ENCODE results near the gene NLGN4Y.

NLGN4Y gene

DNA sequence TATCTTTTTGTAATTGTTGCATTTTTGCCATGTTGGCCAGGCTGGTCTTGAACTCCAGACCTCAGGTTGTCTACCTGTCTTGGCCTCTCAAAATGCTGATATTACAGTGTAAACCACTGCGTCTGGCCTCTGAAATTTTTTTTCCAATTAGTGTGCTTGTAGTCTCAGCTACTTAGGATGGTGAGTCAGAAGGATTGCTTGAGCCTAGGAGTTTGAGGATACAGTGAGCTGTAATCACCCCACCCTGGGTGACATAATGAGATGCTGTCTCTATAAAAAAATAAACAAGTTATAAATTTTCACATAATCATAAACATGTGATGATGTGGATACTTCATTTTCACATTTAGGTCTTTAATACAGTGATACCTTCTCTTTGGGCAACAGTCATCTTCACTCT is 154.9 kb downstream of the NLGN4Y start:
- FAIRE-seq, result no peak

DNA sequence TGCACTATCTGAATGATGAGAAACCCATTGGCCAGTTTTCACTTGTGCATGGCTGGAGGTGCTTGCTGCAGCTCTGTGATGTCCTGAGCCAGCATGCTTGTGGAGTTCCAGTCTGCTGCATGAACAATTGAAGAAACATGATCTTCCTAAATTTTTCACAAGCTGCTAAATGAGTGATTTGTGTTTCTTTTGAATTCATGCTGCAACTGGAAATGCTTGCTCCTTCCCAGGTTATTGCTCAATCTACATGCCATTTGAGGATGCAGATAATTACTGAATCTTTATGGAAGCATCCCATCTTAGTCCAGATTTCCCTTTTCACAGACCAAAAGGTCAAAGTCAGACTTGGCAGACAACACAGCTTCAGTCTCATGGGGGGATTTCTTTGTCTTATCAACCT is 170.2 kb downstream of the NLGN4Y start:
- FAIRE-seq, result no peak

DNA sequence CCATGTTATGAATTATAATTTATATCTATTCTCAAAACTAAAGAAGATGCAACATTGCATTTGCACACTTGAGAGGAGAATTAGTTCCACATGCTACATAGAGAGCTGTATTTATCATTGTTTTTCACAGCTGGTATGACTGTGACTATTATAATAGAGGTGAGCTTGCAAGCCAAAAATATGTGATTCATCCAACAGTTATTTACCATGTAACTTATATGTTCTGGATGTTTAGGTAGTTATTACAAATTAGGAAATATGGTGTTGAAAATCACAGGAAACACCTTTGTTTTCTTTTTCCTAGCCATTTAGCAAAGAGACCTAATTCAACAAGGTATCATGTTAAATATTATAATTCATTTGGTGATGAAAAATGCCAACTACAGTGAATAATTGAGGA is 183.8 kb downstream of the NLGN4Y start:
- FAIRE-seq, result no peak

DNA sequence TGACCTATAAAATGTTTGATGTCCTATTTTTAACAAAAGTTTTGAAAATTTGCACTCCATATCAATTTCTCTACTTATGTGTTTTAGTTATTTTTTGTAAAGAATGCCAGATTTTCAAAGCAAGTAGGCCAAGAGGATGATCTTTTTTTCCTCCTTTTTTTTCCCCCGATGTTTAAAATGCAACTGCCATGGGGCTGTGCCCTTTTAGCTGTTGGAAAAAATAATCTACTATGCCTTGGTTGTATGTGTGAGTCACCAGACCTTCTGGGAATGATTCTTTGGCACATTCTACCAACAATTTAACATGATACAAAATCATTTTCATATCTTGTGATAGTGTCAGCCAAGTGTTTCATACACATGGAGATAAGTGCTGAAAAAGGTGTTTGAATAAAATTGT is 217.3 kb downstream of the NLGN4Y start:
- FAIRE-seq, result no peak

DNA sequence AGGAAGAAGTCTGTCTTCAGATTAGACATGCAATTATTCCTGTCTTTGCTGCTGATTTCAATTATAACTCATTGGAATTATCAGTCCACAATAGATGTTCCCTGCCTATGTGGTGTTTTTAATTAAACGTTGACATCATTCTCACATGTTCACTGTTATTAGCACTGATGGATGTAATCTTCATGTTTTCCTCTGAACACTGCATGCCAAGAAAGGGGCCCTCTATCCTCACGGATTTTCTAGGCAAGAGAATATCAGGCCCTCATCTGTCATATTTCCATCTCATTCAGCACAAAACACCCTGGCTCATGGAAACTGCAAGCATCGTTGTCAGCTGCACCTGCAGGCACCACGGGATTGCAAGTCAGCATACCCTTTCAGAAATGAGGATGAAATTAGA is 224.0 kb downstream of the NLGN4Y start:
- FAIRE-seq, result no peak

DNA sequence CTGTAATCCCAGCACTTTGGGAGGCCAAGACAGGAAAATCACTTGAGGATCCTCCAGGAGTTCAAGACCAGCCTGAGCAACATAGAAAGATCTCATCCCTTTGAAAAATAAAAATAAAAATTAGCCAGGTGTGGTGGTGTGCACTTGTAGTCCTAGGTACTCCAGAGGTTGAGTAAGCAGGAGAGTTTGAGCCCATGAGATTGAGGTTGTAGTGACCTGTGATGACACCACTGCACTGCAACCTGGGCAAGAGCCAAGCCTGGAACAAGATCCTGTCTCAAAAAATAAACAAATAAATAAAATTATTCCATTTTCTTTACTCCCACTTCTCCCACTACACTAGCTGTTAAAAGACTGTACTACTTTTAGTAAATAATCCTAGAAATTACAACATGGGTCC is 231.2 kb downstream of the NLGN4Y start:
- no peak for FAIRE-seq

DNA sequence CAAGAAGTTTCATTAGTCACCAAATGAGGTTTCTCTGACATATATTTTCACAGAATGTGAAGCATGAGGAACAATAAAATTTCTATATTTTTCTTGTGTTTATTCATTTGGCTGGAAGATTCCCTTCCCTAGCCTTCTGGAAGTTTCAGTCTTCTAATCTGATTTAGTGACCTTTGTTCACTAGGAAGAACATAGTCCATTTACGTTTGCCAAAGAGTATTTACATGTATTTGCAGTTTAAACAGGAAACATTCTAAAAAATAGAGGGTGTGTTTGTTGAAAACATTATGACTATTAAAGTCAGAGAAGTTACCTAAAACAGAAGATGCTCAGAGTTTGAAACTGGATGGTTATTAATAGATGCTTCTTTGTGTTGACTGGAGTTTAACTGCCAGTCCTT is 238.6 kb downstream of the NLGN4Y start:
- no peak for FAIRE-seq

DNA sequence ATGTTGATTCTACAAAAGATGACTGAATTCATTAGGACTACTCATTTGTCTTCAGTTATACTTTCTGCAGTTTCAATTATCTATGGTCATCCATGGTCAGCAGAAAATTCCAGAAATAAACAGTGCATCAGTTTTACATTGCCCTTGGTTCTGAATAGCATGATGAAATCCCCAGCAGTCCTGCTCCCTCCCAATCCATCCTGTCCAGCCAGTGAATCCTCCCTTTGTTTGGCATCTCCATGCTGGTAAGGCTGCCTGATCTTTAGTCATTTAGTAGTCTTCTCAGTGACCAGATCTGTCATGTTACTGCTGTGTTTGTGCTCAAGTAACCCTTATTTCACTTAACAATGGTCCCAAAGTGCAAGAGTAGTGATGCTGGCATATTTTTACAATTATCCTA is 239.3 kb downstream of the NLGN4Y start:
- no peak for FAIRE-seq

DNA sequence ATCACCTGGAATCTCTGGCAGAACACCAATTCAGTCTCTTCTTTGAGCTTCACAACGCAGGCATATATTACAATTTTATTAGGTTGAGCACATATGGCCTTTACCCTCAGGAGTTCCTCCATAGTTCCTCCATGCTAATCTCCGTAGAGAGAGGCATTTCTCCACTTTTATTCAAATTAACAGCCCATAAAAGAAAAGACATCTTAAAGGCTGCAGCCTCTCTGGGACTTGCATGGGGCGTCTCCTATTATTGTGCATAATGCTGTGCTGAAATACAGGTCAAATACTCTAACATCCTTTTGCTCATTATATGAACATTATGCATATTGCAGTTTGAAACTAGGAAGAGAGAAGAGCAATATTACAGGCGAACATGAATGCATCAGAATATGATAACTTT is 253.9 kb downstream of the NLGN4Y start:
- no peak for FAIRE-seq

DNA sequence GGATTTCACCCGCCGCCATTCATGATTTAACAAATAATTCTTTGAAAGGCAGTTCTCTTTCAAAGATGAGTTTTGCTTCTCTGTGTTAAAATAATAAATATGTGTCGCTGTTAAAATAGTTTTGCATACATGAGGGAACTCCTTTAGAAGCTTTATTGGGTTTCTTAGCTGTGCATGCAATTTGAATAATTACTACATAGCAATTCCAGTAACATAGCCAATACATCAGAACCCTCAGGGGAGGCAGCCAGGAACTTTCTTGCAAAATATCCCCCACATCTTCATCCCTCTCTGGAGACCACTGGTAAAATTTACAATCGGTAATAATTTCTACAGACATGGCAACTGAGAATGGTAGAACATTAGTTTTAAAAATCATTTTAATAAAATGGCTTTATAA is 268.8 kb downstream of the NLGN4Y start:
- no peak for FAIRE-seq

DNA sequence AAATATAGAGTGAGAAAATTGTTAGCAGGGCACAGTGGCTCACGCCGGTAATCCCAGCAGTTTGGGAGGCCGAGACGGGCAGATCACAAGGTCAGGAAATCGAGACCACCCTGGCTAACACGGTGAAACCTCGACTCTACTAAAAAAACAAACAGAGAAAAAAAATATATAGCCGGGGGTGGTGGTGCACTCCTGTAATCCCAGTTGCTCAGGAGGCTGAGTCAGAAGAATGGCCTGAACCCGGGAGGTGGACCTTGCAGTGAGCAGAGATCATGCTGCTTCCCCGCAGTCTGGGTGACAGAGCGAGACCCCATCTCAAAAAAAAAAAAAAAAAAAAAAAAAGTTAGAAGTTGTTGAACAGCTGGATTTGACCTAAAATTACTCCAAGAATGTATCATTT is 269.3 kb downstream of the NLGN4Y start:
- FAIRE-seq, result no peak

DNA sequence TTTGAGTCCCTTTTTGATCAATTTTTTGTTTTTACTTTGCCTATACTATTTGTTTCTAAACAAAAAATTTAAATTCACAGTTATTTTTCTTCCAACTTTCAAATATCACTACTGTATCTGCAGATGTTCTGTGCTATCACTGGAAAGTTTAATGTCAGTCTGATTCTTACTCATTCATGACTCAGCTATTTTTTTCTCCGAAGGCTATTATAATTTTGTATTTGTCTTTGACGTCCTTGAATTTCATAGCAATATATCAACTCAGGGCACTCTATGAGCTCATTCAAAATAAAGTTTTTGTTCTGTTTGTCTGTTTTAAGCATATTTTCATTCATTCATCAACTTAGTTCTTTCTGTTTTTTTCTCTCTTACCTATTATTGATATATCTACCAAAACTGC is 273.7 kb downstream of the NLGN4Y start:
- no peak for FAIRE-seq

DNA sequence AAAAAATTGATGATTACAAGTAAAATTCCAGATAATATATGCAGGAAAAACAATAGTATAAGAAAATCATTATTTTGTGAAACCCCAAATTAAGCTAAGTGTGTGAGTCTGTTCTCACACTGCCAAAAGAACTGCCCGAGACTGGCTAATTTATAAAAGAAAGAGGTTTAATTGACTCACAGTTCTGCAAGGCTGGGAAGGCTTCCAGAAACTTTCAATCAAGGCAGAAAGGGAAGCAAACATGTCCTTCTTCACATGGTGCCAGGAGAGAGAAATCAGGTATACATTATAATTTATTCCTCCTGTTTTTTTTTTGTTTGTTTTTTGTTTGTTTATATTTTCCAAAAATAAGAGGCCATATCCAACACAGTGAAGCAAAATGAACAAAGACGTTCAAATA is 276.8 kb downstream of the NLGN4Y start:
- FAIRE-seq, result no peak

DNA sequence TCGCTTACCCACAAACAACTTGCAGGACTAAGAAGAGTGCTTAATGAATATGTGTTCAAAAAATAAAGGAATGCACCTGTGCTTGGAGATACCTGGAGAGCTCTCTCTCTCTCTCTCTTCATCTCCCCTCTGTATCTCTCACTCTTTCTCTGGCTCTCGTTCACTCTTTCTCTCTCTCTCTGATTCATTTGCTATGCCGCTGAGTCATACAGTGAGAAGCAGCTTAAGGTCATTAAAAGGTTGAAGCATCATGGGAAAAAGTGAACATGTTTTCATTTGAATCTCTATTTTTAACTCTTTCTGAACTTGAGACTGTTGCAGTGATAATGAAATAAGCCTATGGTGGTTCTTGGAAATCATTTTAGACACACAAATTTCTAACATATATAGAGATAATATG is 277.8 kb downstream of the NLGN4Y start:
- FAIRE-seq, result no peak

DNA sequence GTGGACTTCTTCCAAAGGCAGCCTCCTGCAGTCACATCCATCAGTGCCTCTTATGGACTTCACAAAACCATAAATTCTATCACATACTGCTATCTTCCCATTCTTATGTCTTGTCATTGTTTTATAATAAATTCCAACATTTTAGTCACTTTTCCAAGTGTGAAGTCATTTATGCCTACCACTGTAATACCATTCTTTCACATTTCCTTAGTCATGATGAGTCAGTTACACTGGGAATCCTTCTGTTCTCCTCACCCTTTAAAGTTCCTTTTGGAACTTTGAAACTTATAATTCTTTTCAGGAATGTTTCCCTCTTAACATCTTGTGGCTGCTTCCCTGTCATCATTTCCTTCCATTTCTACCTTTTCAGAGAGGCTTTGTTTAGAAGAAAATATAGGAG is 279.7 kb downstream of the NLGN4Y start:
- no peak for FAIRE-seq

DNA sequence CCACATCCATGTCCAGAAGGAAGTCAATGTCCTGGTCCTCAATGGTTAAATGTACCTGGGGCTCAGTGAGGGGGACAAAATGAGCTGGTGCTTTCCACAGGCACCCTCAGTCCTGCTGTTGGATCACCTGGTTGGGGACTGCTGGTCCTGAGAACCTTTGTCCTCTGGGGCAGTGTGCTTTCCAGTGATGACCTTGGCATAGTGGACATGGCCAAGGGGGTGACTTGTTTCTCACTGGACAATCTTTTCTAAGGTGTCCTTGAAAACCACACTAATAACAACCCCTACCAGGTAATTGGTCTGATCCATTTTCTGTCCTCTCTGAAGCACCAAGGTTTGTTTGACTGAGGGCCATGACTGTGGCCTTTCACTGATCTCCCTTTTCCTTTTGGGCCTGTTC is 294.1 kb downstream of the NLGN4Y start:
- no peak for FAIRE-seq

DNA sequence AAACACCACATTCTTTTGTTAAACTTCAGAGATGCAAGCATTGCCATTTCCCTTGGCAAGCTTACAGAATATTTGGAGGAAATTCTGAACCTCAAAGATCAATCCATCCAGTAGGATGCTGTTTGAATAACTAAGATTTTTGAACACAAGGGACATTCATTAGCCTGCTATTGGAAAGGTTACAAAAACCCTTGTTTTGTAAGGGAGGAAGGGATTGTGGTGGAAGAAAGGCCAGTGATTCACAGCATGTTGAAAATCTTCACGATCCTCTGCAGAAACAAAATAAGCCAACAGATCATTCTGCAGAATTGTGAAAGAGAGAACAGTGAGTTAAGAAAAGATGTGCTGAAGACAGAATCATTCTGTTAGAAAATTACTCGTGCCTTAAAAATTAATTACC is 297.9 kb downstream of the NLGN4Y start:
- FAIRE-seq, result no peak

DNA sequence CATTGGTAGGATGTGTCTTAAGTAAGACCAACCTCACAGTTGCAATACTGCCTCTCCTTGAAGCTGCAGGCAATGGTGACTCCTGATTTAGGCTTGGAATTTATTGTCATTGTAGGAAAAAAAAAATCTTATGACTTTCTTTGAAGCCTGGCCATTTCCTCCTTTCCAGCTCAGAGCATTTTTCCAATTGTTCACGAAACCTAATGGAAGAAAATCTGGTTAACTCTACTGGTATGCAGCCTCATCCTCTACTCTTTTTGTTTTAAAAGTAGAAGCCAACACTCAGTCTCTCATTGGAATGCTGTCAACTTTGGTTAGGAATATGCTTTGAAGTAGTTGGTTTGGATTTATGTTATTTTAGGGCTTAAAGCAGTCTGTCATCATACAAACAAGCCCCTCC is 298.6 kb downstream of the NLGN4Y start:
- no peak for FAIRE-seq

DNA sequence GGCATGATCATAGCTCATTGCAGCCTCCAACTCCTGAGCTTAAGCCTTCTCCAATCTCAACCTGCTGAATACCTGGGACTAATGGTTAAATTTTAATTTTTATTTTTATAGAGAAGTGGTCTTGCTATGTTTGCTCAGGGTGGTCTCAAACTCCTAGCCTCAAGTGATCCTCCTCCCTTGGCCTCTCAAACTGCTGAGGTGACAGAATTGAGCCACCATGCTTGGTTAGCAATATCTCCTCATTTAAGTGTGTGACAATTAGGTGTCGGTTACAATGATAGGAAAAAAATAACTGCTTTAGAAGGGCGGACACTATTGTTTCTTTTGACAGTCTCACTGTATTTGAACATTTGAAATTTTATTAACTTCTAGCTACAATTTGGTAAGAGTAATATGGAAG is 300.3 kb downstream of the NLGN4Y start:
- FAIRE-seq, result no peak

DNA sequence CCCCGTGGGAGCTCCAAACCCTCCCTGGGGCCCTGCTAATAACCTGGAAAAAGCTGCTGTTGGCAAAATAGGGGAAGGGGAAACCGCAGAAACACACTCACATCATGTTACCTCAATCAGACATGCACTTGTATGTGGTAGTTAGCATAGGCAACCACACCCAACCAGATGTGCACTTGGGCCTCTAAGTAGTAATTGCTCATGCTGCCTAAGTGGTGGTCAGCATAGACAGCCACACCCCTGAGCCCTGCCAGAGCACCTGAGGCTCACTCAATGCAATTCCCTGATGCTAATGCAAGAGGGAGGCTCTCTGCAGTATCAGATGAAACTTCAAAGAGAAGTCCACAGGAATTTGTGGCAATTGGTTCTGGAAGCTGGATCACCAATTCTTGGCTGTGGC is 301.4 kb downstream of the NLGN4Y start:
- FAIRE-seq, result no peak

DNA sequence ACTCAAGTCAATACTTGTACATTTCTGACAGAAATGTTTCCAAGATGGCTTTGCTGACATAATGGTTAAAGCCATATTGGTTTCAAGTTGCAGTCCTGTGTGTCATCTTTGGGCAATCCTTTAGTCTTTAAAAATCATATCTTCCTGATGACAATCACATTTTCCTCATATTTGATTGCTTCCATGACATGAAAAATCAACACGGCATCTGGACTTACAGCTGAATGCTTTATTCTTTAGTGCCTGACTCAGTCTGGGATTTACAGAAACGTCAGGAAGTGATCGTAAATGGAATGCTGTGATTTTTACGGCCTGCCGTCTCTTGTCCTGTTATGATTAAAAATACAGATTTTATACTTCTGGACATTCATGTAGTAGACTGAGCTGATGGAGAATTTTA is 304.2 kb downstream of the NLGN4Y start:
- no peak for FAIRE-seq

DNA sequence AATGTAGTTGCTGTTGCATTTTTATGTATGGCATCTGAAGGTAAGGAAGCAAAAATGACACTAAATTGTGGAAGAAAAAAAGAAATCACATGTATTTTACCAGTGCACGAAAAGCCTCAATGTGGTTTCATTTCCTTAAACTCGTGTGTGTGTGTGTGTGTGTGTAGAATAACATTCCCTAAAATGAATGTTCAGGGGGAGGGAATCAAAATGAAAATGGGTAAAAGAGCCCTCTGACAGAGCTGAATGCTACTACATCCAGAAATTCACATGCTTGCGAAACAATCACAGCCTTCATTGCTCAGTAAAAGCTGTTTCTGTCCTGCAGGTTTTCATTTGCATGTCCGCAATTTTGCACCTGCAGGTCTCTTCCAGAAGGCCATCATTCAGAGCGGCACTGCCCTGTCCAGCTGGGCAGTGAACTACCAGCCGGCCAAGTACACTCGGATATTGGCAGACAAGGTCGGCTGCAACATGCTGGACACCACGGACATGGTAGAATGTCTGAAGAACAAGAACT is 305.1 kb downstream of the NLGN4Y start:
- no peak for FAIRE-seq

DNA sequence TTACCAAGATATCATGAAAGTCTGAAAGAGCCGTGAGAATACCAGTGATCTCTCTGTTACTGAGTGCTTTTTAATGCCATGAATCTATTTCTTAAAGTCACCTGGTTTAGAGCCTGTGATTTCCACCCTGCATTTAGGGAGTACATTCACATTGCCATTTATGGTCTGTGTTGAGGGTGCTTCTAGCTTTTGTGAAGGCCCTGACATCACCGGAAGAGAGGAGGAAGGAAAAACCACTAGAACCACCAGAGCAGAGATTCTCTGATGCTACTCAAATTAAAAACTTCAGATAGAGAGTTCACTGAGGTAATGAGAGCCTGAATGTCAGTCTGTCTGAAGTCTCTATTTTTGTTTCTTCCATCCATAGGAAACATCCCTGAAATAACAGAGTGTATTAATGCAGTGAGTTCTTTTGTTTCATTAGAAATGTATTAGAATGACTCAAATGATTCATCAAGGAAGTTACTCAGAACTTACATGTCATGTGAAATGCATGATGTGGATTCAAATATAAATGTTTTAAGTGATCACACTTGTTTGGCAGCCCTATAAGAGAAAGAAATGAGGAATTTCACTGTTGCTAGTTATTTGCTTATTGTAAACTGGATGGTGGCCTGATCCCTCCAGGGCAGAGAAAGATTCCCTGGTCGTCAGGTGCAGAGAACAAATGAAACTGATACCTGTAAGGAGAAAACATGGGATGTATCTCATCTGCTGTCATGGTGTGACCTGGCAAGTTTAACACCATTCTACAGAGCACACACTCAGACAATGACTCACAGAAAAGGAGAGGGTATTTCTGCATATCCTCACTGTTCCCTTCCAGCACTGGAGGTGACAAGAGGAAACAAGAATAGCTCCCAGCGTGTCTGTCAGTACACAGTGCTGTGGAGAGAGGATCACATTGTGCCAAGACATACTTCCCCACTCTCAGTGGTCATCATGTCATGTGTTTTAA is 310.1 kb downstream of the NLGN4Y start:
- no peak for FAIRE-seq

DNA sequence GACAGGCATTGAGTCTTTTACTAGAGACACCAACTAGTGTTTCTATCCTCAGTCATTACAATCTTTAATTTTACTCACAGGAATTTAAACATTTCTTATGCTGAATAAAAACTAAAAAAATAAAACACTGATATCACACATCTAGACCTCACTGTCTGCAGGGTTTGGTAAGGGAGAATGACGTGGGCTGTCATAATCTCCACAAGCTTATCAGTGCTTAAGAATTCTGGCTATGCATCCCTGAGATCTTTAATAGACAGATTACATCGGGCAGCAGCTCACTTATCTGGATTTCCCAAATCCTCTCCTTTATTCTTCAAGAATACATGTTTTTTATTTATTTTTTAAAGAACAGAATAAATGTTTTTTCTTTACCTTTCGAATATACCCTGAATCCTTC is 313.1 kb downstream of the NLGN4Y start:
- FAIRE-seq, result no peak

DNA sequence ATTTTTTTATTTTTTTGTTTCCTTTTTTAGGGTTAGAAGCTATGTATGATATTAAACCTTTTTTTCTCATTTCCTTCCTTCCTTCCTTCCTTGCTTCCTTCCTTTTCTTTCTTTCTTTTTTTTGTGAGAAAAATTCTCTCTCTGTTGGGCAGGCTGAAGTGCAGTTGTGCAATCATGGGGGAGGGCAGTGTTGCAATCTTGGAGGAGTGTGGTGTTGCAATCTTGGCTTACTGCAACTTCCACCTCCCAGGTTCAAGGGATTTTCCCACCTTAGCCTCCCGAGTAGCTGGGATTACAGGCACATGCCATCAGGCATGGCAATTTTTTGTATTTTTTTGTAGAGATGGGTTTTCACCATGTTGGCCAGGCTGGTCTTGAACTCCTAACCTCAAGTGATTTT is 326.4 kb downstream of the NLGN4Y start:
- no peak for FAIRE-seq

Measured in A204.1 (cell line).